ENCODE measurements around the gene FCHO1. TPM values are rescaled to one million over a fixed set of nuclear protein-coding genes. Genes with fewer than 3 reads are reported as not detected.

The FCHO1 gene
- total RNA-seq, 1 experiment from 2014 or later = 4.6 TPM

DNA sequence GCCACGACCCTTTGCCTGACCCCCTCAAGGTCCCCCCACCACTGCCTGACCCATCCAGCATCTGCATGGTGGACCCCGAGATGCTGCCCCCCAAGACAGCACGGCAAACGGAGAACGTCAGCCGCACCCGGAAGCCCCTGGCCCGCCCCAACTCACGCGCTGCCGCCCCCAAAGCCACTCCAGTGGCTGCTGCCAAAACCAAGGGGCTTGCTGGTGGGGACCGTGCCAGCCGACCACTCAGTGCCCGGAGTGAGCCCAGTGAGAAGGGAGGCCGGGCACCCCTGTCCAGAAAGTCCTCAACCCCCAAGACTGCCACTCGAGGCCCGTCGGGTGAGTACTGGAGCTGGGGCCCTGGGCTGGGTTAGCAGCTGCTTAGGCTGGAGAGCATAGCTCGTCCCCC, 23.4 kb upstream of the FCHO1 start:
- DNase-seq (ENCODE audit: extremely low read depth, low read depth) = no peak

DNA sequence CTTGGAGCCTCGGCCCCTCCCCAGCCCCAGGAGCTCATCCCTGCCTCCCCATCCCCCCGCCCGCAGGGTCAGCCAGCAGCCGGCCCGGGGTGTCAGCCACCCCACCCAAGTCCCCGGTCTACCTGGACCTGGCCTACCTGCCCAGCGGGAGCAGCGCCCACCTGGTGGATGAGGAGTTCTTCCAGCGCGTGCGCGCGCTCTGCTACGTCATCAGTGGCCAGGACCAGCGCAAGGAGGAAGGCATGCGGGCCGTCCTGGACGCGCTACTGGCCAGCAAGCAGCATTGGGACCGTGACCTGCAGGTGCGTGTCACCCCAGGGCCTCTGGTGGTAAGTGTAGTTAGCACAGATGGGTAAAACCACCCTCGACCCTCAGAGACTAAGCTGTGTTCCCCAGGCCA, 18.1 kb upstream of the FCHO1 start:
- DNase-seq (ENCODE audit: extremely low read depth, low read depth) = no peak

GRCh38 chr19:17734146-17734545, 17.1 kb upstream of the FCHO1 start:
- no peak for DNase-seq (ENCODE audit: extremely low read depth, low read depth)

GRCh38 chr19:17735410-17735809, 15.9 kb upstream of the FCHO1 start:
- no peak for DNase-seq (ENCODE audit: extremely low read depth, low read depth)

- DNase-seq (ENCODE audit: extremely low read depth, low read depth) = no peak
These were observed 13.6 kb upstream of the FCHO1 start for GRCh38 chr19:17737690-17738153.

GRCh38 chr19:17739121-17739875, 12.0 kb upstream of the FCHO1 start:
- no peak for DNase-seq (ENCODE audit: extremely low read depth, low read depth)

- no peak for DNase-seq (ENCODE audit: extremely low read depth, low read depth)
These were observed 9.8 kb upstream of the FCHO1 start for GRCh38 chr19:17741456-17741855.

DNA sequence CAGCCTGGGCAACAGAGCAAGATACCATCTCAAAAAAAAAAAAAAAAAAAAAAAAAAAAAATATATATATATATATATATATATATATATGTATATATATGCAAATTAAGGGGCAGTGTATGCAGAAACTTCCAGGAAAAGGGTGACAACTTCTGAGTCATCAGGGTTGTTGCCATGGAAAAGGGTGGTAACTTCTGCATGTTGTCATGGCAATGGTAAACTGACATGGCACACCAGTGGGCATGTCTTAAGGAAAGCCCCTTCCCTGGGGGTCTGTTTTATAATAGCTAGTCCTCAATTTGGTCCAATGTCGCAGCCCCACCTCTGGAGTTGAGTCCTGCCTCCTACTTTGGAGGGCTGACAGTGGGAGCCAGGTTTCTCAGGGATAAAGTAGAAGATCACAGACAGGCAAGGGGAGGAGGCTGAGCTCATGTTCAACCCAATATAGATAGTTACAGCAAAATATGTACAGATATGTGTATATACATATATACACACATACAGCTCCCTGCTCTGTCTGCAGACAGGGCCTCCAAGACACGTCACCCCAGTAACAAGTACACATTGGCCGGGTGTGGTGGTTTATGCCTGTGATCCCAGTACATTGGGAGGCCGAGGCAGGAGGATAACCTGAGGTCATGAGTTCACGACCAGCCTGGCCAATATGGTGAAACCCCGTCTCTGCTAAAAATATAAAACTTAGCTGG, 7.2 kb upstream of the FCHO1 start:
- DNase-seq (ENCODE audit: extremely low read depth, low read depth) = no peak

GRCh38 chr19:17747205-17748098, 3.8 kb upstream of the FCHO1 start:
- DNase-seq (ENCODE audit: extremely low read depth, low read depth) = peak; percentile 86

GRCh38 chr19:17748884-17749638, 2.2 kb upstream of the FCHO1 start:
- no peak for DNase-seq (ENCODE audit: extremely low read depth, low read depth)

DNA sequence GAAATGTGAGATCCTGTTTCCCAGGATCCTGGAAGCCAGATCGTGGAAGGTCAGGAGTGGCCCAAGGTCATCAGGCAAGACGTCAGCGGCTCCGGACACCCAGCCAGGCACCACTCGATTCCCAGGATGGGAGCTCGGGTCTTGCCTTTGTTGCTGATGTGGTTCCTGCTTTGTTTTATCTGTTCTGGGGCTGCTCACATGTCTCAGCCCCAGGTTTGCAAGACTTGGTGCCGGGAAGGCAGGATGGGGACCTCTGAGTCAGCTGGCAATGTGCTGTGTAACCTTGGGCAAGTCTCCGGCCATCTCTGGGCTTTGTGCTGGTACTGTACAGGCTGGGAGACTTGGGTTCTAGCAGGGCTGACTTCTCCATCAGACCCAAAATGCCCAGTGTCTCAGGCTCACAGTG, 1.4 kb upstream of the FCHO1 start:
- no peak for DNase-seq (ENCODE audit: extremely low read depth, low read depth)

DNA sequence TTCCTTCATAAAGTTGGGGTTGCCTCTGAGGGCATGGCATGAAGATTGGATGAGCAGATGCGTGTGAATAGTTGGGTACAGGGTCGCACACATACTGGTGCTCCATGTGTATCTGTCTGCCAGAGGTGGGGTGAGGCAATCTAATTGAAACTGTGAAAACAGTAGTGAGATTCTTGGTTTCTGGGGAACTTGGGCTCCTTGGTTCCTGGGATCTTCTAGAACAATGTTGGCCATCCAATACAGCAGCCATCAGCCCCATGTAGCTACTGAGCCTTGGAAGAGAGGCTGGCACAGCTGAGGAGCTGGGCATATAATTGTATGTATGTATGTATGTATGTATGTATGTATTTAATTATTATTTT, 616 bp downstream of the FCHO1 start:
- DNase-seq (ENCODE audit: extremely low read depth, low read depth) = no peak

DNA sequence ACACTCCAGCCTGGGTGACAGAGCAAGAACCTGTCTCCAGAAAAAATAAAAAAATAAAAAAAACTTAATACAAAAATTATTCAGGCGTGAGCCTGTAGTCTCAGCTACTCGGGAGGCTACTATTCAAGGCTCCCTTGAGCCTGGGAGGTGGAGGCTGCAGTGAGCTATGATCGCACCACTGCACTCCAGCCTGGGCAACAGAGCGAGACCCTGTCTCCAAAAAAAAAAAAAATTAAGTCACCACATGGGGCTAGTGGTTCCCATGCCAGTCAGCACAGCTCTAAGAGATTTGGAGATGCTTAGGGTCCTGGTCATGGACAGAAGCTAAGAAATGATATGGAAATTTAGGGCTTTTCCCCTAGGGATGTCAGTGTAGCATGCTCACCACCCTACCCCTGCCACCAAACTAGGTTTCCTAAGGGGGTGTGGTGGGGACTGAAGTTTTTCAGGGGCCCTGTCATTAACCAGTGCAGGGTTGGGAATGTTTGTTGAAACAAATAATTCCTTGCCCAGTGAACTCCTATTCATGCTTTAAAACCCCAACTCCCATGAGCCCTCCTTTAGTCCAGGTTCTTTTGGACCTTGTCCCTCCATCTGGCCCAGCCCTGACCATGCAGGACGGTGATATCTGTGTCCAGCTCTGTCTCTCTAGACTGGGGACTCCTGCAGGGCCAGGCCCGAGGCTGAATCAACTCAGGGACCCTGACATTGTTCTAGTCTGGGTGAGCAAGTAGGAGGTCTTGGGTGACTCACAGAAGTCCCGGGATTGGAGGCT, 1.8 kb downstream of the FCHO1 start:
- no peak for DNase-seq (ENCODE audit: extremely low read depth, low read depth)

DNA sequence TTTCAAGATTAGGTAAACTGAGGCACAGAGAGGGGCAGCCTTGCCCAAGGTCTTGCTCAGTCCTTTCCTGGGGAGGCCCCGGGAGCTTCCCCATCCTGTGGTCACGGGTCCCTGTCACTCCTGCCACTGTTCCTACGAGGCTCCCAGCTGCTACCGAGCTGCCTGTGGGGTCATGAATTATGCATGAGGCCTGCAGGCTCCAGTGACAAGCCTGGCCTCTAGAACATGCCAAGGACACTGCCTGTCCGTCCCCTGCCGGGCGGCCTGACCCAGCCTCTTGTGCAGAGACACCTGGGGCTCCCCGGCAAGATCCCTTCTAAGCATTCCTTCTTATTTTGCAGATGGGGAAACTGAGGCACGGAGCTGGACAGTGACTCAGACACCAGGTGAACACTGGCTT, 2.7 kb downstream of the FCHO1 start:
- no peak for DNase-seq (ENCODE audit: extremely low read depth, low read depth)

GRCh38 chr19:17754634-17755442, 3.6 kb downstream of the FCHO1 start:
- DNase-seq (ENCODE audit: extremely low read depth, low read depth) = no peak

DNA sequence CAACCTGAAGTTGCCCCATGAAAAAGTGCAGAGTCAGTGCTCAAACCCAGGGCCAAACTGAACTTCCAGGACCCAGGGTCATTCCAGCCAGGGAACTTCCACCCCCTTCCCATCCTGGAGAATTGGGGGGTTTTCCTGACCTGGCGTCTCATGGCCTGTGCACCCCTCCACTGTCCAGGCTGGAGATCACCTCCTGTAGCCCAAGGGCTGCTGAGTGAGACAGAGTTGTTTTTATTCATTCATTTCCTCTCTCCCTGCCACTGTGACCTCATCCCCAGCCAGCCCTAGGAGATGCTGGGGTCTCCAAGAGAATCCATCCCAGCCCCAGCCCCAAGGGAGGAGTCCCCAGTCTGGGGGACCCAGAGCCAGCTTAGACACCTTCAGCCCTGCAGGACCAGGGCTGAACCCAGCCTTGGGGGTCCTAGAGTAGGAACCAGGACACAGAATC, 4.2 kb downstream of the FCHO1 start:
- no peak for DNase-seq (ENCODE audit: extremely low read depth, low read depth)

- no peak for DNase-seq (ENCODE audit: extremely low read depth, low read depth)
These were observed 4.8 kb downstream of the FCHO1 start for GRCh38 chr19:17755977-17756670.

DNA sequence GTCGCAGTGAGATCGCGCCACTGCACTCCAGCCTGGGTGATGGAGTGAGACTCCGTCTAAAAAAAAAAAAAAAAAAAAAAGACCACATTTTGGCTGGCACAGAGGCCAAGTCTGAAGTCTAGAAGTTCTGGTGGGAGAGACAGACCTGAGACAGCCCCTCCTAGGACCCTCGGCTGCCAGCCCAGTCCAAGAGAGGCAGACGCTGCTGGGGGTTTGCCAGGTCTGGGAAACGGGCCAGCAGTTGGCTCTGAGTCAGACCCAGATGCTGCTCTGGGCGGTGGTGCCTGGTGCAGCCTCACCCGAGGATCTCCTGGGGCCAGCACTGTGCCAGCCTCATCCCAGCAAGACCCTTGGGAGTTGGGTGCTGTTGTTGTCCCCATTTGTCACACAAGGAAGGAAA, 5.8 kb downstream of the FCHO1 start:
- DNase-seq (ENCODE audit: extremely low read depth, low read depth) = no peak
